Uterus (tissue), 2 donors: ENCODE data around the gene XIRP2.

Source experiments
- CTCF ChIP-seq, 4 experiments: fragments of 200-600 bp in 2 of 4; fragments of 450-650 bp in 2 of 4; sonication (generic) in 2 of 4; IDR thresholded peaks; one replicate each; pipeline ENCODE4 v1.5.1; 2016 to 2019; ENCODE audit warnings: antibody characterized with exemption in 4 of 4, mild to moderate bottlenecking in 2 of 4, moderate library complexity in 1 of 4
- POLR2A ChIP-seq, 2 donors: fragments of 450-650 bp; IDR thresholded peaks; one replicate each; pipeline ENCODE4 v1.6.1; 2016; ENCODE audit warnings: antibody characterized with exemption in 2 of 2, mild to moderate bottlenecking in 1 of 2, moderate library complexity in 1 of 2

DNA sequence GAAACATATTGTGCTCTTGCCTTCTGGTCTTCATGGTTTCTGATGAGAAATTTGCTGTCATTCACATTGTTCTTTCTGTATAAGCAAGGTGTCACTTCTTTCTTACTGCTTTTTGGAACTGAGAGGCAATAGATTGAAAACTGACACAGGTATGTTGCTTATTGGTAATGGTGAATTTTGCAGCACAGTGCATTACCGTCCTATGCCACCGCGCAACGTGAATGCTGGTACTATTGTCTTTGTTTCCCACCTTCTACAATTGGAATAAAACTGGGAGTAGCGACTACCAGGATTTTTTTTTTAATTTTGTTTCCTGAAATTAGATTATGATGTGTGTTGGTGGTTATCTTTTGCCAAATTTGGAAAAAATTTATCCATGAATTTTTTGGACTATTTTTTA, 11.4 kb downstream of the XIRP2 start:
- no peak for TF ChIP-seq POLR2A (IDR thresholded peaks at IDR 0.05)
- TF ChIP-seq CTCF (IDR thresholded peaks at IDR 0.05): no peak
